AG04450 (cell line): ENCODE results near the gene A4GNT. TPM values are rescaled to one million over a fixed set of nuclear protein-coding genes. Genes with fewer than 3 reads are reported as not detected.

Experiments used
- CTCF ChIA-PET: fragments of 300-600, 350-600 bp; formaldehyde crosslinking; extraction: SDS; loops from one replicate; lab custom pipeline; 2022; ENCODE audit warnings: antibody characterized with exemption, inconsistent platforms; lab: Charles Lee
- POLR2A ChIA-PET: fragments of 350-600 bp; formaldehyde crosslinking; extraction: SDS; loops from one replicate; lab custom pipeline; 2021; ENCODE audit warnings: antibody characterized with exemption, inconsistent platforms; lab: Yijun Ruan, JAX
- DNase-seq: peaks from one replicate; pipeline ENCODE4 v3.0.0-alpha.2; 2011; ENCODE audit warnings: low read depth, low spot score
- H3K27ac ChIP-seq: one replicate; pipeline ENCODE4 v1.5.1; 2012; ENCODE audit warnings: low read depth, low read length, control low read depth
- H3K27me3 ChIP-seq: one replicate; pipeline ENCODE4 v1.6.0; 2012; ENCODE audit warnings: low read length; ENCODE audit not compliant: control insufficient read depth, insufficient read depth
- H3K4me3 ChIP-seq: 2 replicates; pipeline ENCODE4 v1.5.1; 2011; ENCODE audit warnings: mild to moderate bottlenecking, low read depth, low read length, control low read depth
- H3K9me3 ChIP-seq: 2 replicates; pipeline ENCODE4 v1.5.1; 2012; ENCODE audit warnings: low read length; ENCODE audit not compliant: control insufficient read depth, insufficient read depth
- polyA plus RNA-seq: library from polyadenylated mRNA; depleted of rRNA; stranded (reverse); fragments of >200 nt; gene quantifications from 2 replicates; pipeline ENCODE4 v1.2.3, GENCODE V29; 2011
- TF ChIP-seq, protein P1 (sequence below): IDR thresholded peaks from 2 replicates; pipeline ENCODE4 v1.5.1; 2011; ENCODE audit warnings: low read depth, low read length, control low read depth, inconsistent platforms

Gene A4GNT
- polyA plus RNA-seq, 1 experiment: not detected

DNA sequence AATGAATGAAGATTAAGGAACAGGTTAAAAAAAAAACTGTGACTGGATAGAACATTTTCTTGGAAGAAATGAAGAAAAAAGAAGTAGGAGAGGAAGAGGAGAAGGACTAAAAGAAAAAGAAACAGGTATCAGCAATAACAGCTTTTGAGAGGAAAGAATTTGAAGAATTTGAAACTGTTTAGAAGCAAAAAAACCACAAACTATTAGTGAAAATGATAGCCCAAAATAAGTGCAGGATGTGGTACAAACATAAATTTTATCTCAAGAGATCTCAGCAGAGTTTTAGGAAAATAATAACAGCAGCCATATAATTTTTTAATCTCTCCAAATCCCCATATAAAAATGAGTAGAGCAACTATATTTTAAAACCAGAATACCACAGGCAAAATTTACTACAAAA lies 8.8 kb upstream of the A4GNT start:
- Histone ChIP-seq H3K27ac (no peak overlapping the region), H3K9me3 (no peaks in the 10 kb centered on the region), H3K27me3 (no peaks in the 10 kb centered on the region), H3K4me3 (no peak overlapping the region)
- POLR2A ChIA-PET: no interaction called here
- CTCF ChIA-PET: no interaction called here
- TF ChIP-seq, protein P1, sequence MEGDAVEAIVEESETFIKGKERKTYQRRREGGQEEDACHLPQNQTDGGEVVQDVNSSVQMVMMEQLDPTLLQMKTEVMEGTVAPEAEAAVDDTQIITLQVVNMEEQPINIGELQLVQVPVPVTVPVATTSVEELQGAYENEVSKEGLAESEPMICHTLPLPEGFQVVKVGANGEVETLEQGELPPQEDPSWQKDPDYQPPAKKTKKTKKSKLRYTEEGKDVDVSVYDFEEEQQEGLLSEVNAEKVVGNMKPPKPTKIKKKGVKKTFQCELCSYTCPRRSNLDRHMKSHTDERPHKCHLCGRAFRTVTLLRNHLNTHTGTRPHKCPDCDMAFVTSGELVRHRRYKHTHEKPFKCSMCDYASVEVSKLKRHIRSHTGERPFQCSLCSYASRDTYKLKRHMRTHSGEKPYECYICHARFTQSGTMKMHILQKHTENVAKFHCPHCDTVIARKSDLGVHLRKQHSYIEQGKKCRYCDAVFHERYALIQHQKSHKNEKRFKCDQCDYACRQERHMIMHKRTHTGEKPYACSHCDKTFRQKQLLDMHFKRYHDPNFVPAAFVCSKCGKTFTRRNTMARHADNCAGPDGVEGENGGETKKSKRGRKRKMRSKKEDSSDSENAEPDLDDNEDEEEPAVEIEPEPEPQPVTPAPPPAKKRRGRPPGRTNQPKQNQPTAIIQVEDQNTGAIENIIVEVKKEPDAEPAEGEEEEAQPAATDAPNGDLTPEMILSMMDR: no peak
- DNase-seq: no peak

DNA sequence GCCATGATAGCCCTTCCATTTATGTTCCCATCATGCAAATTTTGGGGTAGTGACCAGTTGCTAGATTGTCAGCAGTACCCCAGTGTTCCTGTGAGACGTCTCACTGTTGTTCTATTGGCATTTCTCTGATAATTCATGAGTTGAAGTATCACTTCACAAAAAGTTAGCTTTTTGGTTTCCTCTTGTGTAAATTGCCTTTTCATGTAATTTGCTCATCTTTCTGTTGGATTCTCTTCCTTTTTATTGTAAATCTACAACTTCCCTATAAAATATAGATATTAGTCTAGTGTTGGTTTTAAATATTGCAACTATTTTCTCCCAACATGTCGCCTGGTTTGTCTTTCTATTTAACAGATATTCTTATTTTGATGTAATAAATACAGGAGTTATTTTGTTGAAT lies 7.5 kb upstream of the A4GNT start:
- TF ChIP-seq, protein P1: no peak
- Histone ChIP-seq H3K4me3 (no peak overlapping the region), H3K27me3 (no peaks in the 10 kb centered on the region), H3K27ac (no peak overlapping the region), H3K9me3 (no peaks in the 10 kb centered on the region)
- ChIA-PET POLR2A (no interaction called here), CTCF (no interaction called here)
- DNase-seq: no peak

DNA sequence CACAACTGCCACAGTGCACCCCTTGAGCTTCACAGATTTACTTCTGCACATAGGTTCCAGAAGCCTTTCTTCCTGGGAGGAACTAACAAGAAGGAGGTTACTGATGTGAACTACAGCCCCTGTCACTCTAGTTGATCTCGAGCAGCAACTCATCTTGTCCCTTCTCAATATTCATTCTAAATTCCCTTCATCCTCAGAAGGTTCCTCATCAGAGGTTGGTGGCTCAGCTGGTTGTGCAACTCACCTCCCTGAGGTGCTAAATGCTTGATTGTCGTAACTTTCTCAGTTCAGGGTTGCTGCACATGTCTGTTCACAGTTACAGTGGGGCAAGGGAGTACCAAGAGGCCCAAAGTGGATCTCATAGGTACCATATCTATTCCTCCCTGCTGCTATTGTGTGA lies 5.7 kb upstream of the A4GNT start:
- ChIA-PET CTCF (no interaction called here), POLR2A (no interaction called here)
- Histone ChIP-seq H3K4me3 (no peak overlapping the region), H3K9me3 (no peaks in the 10 kb centered on the region), H3K27me3 (peaks cover 4% of the 10 kb centered on the region), H3K27ac (no peak overlapping the region)
- DNase-seq: no peak
- TF ChIP-seq, protein P1: no peak

DNA sequence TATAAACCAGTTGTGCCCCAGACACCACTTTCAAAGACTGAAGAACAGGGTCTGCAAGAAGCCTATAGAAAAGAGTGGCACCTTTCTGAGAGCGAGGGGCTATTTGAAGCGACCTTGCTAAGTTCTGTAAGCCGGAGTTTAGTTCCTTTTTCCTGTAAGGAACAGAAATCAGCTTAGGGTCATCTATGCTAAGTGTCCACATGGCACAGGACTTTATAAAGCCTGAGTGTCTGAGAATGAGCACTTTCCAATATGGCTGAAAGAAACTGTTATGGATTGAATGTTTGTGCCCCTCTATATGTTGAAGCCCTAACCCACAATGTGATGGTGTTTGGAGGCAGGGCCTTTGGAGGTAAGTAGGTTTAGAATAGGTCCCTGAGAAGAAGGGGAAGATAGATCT lies 4.0 kb upstream of the A4GNT start:
- Histone ChIP-seq H3K4me3 (no peak overlapping the region), H3K27me3 (peaks cover 5% of the 10 kb centered on the region), H3K27ac (no peak overlapping the region), H3K9me3 (no peaks in the 10 kb centered on the region)
- no peak for DNase-seq
- ChIA-PET CTCF (no interaction called here), POLR2A (interaction anchor here (0.5 kb wide), 1 partner anchor 32 kb away, joined by 4 read pairs; no protein-coding TSS in a partner anchor)
- TF ChIP-seq, protein P1: no peak

DNA sequence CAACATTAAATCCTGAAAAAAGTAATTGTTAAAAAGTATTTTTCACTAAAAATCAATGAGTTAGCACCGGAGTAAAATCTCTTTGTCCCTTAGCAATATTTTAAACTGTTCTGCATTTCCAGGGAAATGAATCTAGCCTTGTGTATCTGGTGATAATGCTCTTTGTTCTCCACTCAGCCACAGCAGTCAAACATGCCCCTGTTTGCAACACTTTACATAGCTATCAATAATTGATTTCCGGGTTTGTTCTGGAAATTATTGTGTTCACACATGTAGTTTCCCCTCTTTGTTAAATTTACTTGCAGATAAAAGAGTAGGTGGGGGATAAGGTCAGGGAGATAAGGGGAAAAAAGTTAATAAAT lies 3.6 kb upstream of the A4GNT start:
- H3K27ac ChIP-seq: no peak overlapping the region
- no peaks in the 10 kb centered on the region for H3K9me3 ChIP-seq
- no peak for DNase-seq
- ChIA-PET POLR2A (interaction anchor here (0.5 kb wide), 1 partner anchor 33 kb away, joined by 4 read pairs; no protein-coding TSS in a partner anchor), CTCF (interaction anchor here (0.6 kb wide), 1 partner anchor 8 kb away, joined by 3 read pairs; no protein-coding TSS in a partner anchor)
- peaks cover 8% of the 10 kb centered on the region for H3K27me3 ChIP-seq
- no peak overlapping the region for H3K4me3 ChIP-seq
- TF ChIP-seq, protein P1: no peak
